Right lobe of liver (tissue), 4 donors: ENCODE measurements around the gene OR12D1.

ENCODE experiments used
- POLR2A ChIP-seq: fragments of 450-650 bp; IDR thresholded peaks from one replicate; pipeline ENCODE4 v1.6.1; 2017; ENCODE audit warnings: antibody characterized with exemption, mild to moderate bottlenecking
- TF ChIP-seq, protein P1 (sequence below), 4 donors: fragments of 200-600 bp in 3 of 4; fragments of 450-650 bp in 1 of 4; IDR thresholded peaks; one replicate each; pipeline versions ENCODE4 v1.5.1 to v1.8.0; 2016 to 2022; ENCODE audit warnings: antibody characterized with exemption in 4 of 4, mild to moderate bottlenecking in 2 of 4
- donor health status: DM: no; HTN: no; CAD: no.
- donor health status: DM: no; HTN: no; CAD: no.
- donor health status: DM: no; HTN: yes; CAD: no.

DNA sequence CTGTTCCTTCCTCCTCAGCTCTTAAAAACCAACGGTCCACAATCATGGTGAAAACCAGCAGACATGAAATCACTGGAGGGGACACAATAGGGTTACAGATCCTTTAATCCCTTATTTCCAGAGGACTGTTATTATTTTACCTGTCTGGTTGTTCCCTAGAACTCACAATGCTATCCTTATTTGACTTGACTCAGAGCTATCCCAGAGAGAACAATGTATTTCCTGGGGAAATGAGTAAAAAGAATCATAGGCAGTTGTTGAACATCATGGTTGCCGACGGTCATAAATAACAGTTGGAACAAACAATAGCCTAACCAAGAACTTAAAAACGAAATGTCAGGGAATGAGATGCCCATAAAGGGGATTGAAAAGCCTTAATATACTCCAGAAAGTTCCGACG is 51.5 kb downstream of the OR12D1 start:
- TF ChIP-seq, protein P1, sequence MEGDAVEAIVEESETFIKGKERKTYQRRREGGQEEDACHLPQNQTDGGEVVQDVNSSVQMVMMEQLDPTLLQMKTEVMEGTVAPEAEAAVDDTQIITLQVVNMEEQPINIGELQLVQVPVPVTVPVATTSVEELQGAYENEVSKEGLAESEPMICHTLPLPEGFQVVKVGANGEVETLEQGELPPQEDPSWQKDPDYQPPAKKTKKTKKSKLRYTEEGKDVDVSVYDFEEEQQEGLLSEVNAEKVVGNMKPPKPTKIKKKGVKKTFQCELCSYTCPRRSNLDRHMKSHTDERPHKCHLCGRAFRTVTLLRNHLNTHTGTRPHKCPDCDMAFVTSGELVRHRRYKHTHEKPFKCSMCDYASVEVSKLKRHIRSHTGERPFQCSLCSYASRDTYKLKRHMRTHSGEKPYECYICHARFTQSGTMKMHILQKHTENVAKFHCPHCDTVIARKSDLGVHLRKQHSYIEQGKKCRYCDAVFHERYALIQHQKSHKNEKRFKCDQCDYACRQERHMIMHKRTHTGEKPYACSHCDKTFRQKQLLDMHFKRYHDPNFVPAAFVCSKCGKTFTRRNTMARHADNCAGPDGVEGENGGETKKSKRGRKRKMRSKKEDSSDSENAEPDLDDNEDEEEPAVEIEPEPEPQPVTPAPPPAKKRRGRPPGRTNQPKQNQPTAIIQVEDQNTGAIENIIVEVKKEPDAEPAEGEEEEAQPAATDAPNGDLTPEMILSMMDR (IDR thresholded peaks at IDR 0.05) = no peak
- no peak for TF ChIP-seq POLR2A
